ENCODE results near the gene KRT222. TPM values are rescaled to one million over a fixed set of nuclear protein-coding genes. Genes with fewer than 3 reads are reported as not detected.
A peak's percentile ranks its signal among the peaks of the same experiment; 100 is the strongest.

Gene KRT222
- total and polyA plus RNA-seq, 2 of the 13 experiments (the other 11 are each of a cell fraction or from before 2014, with no cell fraction given), result not detected

DNA sequence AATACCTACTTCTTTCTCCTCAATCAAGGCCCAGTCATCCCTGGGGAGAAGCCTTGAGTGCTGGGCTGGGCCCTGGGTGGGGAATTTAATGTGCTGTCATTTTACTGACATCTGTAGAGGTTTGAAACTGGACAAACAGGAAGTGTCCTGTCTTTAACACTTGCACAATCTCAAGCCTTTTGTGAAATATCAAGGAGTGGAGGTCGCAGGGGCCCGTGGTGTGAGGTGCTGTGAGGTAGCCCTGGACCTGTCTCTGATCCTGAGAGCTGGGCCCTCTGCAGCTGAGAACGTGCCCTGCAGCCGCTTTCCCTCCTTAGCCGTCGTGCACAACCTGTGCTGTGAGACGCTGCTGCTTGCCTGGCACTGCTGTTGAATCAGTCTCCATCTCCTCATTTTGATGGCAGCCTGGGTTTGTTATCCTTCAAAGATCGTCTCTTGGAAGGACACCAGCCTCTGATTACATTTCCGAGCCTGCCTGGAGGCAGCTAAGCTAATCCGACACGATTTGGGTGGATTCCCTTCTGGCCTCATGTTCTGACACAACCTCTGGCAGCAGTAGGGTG, 47.2 kb downstream of the KRT222 start (continued):
- TF ChIP-seq, protein P1, sequence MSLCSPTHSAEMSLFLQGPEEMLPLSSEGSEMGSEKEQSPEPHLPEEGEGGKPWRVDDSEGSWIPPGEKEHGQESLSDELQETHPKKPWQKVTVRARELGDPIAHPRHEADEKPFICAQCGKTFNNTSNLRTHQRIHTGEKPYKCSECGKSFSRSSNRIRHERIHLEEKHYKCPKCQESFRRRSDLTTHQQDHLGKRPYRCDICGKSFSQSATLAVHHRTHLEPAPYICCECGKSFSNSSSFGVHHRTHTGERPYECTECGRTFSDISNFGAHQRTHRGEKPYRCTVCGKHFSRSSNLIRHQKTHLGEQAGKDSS (CRISPR knock-in tag; IDR thresholded peaks at IDR 0.05; ENCODE audit: borderline replicate concordance, low read depth), result 0 out of 2 replicates have a peak, but pooled peaks have one; percentile 18
- TF ChIP-seq, protein P2, sequence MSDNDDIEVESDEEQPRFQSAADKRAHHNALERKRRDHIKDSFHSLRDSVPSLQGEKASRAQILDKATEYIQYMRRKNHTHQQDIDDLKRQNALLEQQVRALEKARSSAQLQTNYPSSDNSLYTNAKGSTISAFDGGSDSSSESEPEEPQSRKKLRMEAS (IDR thresholded peaks at IDR 0.05), result peak; percentile 88
- TF ChIP-seq ZNF766 (CRISPR knock-in tag; IDR thresholded peaks at IDR 0.05; ENCODE audit: borderline replicate concordance) (0 out of 2 replicates have a peak, but pooled peaks have one; percentile 30), ZNF205 (CRISPR knock-in tag; IDR thresholded peaks at IDR 0.05) (no peak), ZNF263 (CRISPR knock-in tag; IDR thresholded peaks at IDR 0.05) (0 out of 2 replicates have a peak, but pooled peaks have one; percentile 13), ZNF292 (CRISPR knock-in tag; IDR thresholded peaks at IDR 0.05; ENCODE audit: borderline replicate concordance, low read depth) (peak; percentile 61; the same call in 1 of the 2 replicates), ZFX (CRISPR knock-in tag; IDR thresholded peaks at IDR 0.05; ENCODE audit: low read depth) (0 out of 2 replicates have a peak, but pooled peaks have one; percentile 22), XRCC5 (optimal IDR thresholded peaks at IDR 0.05; ENCODE audit: low read length) (peak; percentile 20), LCORL (IDR thresholded peaks at IDR 0.05) (no peak), LCORL (CRISPR knock-in tag; IDR thresholded peaks at IDR 0.05) (0 out of 2 replicates have a peak, but pooled peaks have one; percentile 15), U2AF1 (optimal IDR thresholded peaks at IDR 0.05; ENCODE audit: low read depth, low read length) (no peak), ZNF687 (CRISPR knock-in tag; IDR thresholded peaks at IDR 0.05) (peak; percentile 78), RXRA (CRISPR knock-in tag; IDR thresholded peaks at IDR 0.05) (peak; percentile 22; the same call in 1 of the 2 replicates)
- TF ChIP-seq, protein P3, sequence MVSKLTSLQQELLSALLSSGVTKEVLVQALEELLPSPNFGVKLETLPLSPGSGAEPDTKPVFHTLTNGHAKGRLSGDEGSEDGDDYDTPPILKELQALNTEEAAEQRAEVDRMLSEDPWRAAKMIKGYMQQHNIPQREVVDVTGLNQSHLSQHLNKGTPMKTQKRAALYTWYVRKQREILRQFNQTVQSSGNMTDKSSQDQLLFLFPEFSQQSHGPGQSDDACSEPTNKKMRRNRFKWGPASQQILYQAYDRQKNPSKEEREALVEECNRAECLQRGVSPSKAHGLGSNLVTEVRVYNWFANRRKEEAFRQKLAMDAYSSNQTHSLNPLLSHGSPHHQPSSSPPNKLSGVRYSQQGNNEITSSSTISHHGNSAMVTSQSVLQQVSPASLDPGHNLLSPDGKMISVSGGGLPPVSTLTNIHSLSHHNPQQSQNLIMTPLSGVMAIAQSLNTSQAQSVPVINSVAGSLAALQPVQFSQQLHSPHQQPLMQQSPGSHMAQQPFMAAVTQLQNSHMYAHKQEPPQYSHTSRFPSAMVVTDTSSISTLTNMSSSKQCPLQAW (CRISPR knock-in tag; IDR thresholded peaks at IDR 0.05), result no peak

All from HepG2 (cell line).